DMS 273 treated with DMSO at 0.1 percent for 48 hours (cell line): ENCODE results near the gene ASPG.

ENCODE experiments used
- DNase-seq: peaks from one replicate; lab custom pipeline; 2025; lab: John Stamatoyannopoulos, UW

The ASPG gene

DNA sequence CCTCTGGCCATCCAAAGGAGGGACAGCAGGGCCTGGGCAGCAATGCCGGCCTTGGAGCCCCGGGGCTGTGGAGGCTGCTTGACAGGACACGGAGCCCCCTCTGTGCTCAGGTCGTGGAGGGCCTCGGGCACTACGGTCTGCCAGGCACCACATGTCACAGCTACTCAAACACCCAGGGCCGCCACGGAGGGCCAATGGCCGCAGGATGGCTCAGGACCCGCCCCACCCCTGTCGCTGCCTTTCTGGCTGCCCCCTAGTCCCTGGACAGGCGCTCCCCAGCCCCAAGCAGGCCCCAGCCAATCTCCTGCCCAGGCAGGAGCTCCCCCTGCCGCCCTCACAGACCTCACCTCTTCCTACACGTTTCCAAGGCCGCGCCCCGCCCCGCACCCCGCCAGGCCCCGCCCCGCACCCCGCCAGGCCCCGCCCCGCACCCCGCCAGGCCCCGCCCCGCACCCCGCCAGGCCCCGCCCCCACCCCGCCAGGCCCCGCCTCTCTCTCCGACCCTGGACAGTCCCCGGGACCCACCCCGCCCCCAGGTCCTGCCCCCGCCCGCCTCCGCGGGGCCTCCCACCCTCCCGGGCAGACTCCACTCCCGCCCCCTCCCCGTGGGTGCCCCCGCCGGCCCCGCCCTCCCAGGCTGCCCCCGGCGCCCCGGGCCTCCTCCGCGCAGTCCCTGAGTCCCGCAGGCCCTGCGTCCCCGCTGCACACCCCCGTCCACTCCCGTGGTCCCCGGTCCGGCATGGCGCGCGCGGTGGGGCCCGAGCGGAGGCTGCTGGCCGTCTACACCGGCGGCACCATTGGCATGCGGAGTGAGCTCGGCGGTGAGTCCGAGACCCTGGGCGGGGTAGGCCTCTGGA, at the start of gene ASPG:
Gene ASPG (plus strand): TSS at position 669 of the 857 bp plus-strand sequence. CDS start 71 bp downstream, at position 740.
- DNase-seq = no peak

DNA sequence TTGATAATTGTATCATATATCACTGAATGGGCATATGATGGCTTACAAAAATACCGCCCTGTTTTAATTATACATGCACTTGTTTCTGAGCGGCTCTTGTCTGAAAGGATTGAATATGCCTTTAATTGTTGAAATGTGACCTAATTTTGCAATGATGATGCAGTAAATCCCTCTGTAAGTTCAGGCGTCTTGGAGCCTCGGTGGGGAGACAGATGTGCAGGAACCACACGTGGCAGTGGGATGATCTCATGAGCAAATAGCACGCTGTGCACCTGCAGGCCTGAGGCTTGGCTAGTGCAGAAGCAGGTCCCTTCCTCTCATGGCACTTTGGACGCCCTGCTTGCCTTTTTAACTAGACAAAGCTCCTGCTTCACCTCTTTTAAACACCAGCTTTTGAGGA, 49.3 kb upstream of the ASPG start:
- no peak for DNase-seq

- no peak for DNase-seq
These were observed 48.4 kb upstream of the ASPG start for GRCh38 chr14:104037074-104037473.

- no peak for DNase-seq
These were observed 47.6 kb upstream of the ASPG start for GRCh38 chr14:104037903-104038302.

DNA sequence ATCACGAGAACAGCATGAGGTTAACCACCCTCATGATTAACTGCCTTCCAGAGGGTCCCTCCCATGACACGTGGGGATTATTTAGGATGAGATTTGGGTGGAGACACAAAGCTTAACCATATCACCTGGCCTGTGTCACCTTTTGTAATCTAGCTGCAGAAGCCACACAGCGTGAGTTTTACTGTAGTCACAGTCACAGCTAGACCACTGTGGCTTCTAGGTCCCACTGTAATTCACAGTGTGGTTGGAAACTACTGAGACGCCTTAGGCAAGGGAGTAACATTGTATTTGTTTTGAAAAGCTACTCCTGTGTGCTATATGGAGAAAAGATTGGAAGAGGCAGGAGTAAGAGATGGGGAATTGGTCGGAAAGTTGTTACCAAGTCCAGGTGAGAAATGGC, 46.3 kb upstream of the ASPG start:
- no peak for DNase-seq

DNA sequence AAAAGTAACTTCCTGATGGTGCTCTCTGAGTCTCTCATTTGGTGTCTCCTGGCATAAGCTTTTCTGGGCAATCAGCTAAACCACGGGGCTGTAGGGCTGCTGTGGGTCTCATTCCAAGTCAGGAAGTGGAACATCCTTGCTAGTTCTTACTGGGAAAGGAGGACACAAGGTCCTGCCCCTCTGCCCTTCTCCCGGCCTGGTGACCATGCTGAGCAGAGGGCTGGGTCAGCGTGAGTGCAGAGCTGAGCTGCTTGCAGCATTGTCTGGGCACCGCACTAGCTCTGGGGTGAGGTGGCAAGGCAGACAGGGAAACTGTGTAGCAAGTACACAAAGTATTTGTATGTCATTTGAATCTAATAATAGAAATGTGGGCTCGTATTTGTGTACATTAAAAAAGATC, 45.0 kb upstream of the ASPG start:
- no peak for DNase-seq

- DNase-seq = no peak
These were observed 43.9 kb upstream of the ASPG start for GRCh38 chr14:104041430-104042104.

DNA sequence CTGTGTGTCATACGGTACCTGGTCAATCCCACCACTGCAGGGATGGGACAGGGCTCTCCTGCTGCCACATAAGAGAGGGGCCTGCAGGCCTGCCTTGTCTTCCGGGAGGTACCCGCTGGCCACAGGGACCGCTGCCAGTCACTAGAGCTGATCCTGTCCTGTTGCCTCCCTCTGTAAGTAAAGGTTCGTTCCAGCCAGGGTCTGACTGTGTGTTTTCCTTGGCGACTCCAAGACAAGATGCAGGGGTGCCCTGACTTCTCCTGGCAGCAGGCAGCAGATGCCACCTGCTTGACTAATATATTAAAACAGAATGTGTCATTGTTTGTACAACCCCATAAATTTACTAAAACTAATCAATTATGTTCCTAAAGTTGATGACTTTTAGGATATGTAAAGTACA, 41.5 kb upstream of the ASPG start:
- DNase-seq = no peak

GRCh38 chr14:104047761-104048160, 37.7 kb upstream of the ASPG start:
- no peak for DNase-seq

DNA sequence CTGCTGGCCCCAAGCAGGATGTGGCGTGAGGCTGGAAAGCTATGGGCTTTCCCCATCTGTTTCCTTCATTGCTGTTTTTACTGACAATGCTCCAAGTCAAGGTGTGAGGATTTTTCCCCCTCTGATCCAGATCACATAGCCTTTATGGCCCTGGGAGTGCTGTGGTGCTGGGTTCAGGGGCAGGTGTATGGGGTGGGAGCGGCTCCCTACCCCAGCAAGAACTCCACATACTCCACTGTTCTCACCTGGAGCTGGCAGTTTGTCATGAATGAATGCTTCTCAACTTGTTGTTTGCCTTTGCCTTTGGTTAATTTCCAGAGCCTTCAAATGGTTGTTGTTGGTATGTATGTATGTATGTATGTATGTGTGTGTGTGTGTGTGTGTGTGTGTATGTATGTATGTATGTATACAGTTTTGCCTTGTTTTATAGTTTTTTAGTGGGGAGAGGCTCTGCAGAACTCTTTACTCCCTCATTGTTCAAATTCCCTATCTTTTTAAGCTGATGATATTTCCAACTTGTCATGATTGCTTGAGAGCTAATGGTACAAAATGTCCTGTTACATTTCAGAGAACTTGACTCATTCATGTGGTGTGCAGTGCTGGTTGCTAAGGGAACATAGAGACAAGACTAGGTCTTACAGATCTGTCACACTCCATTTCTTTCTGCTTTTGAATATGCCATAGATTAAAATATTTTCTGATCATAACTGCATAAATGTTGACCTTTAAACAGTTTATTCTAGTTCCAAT, 36.6 kb upstream of the ASPG start:
- DNase-seq = no peak

- no peak for DNase-seq
These were observed 35.8 kb upstream of the ASPG start for GRCh38 chr14:104049576-104050240.

GRCh38 chr14:104051092-104051813, 34.2 kb upstream of the ASPG start:
- DNase-seq = no peak

- no peak for DNase-seq
These were observed 31.1 kb upstream of the ASPG start for GRCh38 chr14:104054222-104054905.

GRCh38 chr14:104062281-104062680, 23.2 kb upstream of the ASPG start:
- DNase-seq = no peak

DNA sequence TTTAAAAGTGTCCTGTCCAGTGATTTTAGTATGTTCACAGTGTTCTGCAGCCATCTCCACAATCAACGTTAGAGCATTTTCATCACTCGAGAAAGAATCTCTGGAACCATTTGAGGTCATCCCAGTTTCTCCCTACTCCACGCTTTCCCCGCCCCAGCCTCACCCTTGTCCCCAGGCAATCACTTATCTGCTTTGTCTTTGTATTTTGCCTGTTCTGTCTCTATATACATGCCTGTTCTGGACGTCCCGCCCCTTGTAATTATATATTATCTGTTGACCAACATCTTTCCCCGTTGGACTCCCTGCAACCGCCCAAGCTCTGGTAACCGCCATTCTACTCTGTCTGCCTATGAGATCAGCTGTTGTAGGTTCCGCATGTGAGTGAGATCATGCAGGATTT, 21.5 kb upstream of the ASPG start:
- no peak for DNase-seq

- no peak for DNase-seq
These were observed 19.2 kb upstream of the ASPG start for GRCh38 chr14:104066279-104066678.

DNA sequence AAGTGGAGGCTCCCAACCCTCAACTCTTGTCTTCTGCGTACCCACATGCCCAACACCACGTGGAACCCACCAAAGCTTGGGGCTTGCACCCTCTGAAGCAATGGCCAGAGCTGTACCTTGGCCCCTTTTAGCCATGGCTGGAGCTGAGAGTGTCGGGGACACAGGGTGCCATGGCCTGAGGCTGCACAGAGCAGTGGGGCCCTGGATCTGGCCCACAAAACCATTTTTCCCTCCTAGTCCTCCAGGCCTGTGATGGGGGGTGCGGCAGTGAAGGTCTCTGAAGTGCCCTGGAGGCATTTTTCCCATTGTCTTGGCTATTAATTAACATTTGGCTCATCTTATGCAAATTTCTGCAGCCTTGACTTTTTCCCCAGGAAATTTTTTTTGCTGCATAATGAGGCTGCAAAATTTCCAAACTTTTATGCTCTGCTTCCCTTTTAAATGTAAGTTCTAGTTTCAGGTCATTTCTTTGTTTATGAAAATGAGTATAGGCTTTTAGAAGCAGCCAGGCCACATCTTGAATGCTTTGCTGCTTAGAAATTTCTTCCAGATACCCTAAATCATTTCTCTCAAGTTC, 18.7 kb upstream of the ASPG start:
- no peak for DNase-seq

DNA sequence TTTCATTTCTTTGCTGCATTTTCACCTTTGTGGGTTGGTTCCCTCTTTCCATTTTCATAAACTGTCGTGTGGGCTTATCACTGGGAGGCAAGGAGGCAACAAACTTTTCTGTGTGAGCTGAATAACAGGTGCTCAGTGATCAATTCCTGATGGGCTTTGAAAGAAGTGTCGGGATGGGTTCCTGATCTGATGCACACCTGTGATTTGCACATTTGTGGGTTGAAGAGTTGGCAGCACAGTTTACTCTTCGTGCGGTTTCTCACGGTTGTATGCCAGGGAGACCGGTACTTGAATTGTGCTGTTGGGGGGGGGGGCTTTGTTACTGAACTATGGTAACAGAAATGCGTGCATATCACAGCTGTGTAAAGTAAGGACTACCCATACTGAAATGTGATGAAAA, 16.0 kb upstream of the ASPG start:
- no peak for DNase-seq

DNA sequence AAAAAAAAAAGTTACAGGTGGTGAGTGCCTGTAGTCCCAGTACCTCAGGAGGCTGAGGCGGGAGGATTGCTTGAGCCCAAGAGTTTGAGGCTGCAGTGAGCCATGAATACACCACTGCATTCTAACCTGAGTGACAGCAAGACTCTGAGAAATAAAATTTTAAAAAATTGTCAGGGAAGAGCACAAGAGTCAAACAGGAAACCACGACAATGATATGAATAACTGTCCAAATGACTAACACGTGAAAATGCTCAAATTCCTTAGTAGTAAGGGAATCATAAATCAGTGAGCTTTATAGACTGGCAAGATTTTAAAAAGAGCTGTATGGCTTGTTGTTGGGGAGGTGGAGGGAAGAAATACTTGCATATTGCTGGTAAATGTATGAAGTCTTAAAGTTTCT, 12.9 kb upstream of the ASPG start:
- DNase-seq = no peak

- no peak for DNase-seq
These were observed 11.7 kb upstream of the ASPG start for GRCh38 chr14:104073764-104074163.
